Measurements from ENCODE around the gene THAP7.

The THAP7 gene

DNA sequence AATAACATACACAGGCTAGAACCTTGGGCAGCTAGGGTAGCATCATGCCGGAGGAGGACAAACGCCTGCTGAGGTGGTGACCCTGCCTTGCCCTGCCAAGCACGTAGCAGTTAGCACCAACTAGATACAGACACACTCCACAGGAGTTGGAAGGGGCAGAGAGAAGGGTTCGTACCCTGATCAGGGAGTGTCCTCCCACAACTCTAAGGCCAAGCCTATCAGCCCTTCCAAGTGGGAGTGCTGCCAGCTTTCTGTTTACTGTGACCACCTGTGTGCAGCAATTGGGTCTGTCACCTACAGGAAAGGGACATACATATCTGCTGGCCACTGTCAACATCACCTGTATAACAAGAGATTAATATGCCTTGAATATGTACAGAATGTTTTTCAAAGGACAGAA lies 1.9 kb upstream of the THAP7 start:
- Histone ChIP-seq H3K27me3 (replicated peaks) (no peaks in the 10 kb centered on the region), H3K36me3 (replicated peaks) (peaks cover 8% of the 10 kb centered on the region), H3K27ac (no peak overlapping the region), H3K4me3 (ENCODE audit: low read depth, low read length) (no peak overlapping the region)
- DNase-seq, result no peak
- TF ChIP-seq, protein P1, sequence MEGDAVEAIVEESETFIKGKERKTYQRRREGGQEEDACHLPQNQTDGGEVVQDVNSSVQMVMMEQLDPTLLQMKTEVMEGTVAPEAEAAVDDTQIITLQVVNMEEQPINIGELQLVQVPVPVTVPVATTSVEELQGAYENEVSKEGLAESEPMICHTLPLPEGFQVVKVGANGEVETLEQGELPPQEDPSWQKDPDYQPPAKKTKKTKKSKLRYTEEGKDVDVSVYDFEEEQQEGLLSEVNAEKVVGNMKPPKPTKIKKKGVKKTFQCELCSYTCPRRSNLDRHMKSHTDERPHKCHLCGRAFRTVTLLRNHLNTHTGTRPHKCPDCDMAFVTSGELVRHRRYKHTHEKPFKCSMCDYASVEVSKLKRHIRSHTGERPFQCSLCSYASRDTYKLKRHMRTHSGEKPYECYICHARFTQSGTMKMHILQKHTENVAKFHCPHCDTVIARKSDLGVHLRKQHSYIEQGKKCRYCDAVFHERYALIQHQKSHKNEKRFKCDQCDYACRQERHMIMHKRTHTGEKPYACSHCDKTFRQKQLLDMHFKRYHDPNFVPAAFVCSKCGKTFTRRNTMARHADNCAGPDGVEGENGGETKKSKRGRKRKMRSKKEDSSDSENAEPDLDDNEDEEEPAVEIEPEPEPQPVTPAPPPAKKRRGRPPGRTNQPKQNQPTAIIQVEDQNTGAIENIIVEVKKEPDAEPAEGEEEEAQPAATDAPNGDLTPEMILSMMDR (IDR thresholded peaks at IDR 0.05; ENCODE audit: low read depth, low read length, missing control alignments), result no peak
- in situ Hi-C loops (cut with HindIII; ENCODE audit: low pct_ligation_motif_present, low sequenced_read_pairs), result no loop called here

DNA sequence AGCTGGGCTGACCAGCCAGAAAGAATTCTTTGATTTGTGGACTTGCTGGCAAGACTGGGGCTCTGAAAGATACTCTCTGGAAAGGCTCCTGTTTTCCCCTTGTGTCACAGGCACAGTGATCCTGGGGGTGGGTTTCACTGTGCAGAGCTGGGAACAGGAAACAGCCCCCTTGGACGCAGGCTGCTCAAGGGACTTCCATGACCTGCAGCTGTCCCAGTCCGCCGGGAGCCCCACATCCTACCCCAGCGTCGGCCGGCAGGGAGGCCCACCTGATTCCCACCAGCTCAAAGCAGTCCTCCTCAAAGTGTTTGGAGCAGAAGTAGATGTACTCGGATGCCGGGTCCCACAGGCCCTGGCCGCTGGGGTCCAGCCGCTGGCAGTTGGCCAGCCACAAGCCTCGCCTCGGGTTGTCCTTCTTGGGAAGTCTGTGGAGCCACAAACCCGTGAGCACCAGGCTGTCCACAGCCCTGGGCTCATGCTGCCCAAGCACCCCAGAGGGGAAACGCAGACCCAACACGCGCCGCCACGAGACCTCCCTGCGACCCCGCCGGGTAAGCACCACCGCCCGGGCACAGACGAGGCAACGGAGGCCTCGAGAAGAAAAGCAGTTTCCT lies 824 bp downstream of the THAP7 start:
- in situ Hi-C loops (cut with HindIII; ENCODE audit: low pct_ligation_motif_present, low sequenced_read_pairs), result no loop called here
- H3K4me3 ChIP-seq (ENCODE audit: low read depth, low read length), result peak overlapping the region; percentile 71
- peak overlapping the region; percentile 98 for H3K27ac ChIP-seq
- DNase-seq, result no peak
- TF ChIP-seq, protein P1 (IDR thresholded peaks at IDR 0.05; ENCODE audit: low read depth, low read length, missing control alignments), result no peak
- H3K36me3 ChIP-seq (replicated peaks), result peaks cover 27% of the 10 kb centered on the region
- H3K27me3 ChIP-seq (replicated peaks), result no peaks in the 10 kb centered on the region

DNA sequence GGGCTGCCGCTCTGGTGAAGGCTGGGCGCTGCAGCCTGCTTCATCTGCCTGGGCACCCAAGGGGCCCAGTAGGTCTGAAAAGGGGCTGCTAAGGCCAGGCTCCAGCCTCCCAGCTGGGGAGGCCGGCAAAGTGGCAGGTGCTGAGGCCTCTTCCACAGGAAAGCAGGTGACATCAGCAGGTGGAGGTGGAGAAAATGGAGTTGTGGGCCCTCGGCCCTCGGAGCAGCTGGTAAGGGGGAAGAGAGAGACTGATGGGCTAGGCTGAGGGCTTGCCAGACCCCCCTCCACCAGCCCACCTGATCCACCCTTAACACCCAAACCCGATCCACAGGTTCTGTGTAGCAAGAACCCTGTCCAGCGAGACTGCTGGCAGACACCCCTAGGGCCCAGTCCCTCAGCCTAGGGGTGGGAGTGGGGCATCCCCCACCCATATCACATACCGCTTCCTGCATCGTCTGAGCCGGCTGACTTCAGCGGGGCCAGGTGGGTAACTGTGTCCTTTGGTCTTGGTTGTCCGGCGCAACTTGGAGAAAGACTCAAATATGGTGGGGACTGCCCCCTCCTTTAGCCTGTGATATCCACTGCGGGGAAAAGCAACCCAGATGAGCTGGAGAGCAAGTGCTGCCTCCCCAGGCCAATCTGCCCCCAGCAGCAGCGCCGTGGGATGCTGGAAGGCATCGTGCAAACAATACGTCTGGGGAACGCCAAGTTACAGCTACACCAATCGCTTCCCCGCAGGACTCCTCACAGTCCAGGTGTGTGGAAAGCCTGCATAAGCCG lies 1.5 kb downstream of the THAP7 start:
- in situ Hi-C loops (cut with HindIII; ENCODE audit: low pct_ligation_motif_present, low sequenced_read_pairs), result no loop called here
- Histone ChIP-seq H3K27ac (no peak overlapping the region), H3K27me3 (replicated peaks) (no peaks in the 10 kb centered on the region), H3K36me3 (replicated peaks) (peaks cover 32% of the 10 kb centered on the region), H3K4me3 (ENCODE audit: low read depth, low read length) (peak overlapping the region; percentile 71)
- TF ChIP-seq, protein P1 (IDR thresholded peaks at IDR 0.05; ENCODE audit: low read depth, low read length, missing control alignments), result peak; percentile 13
- no peak for DNase-seq

DNA sequence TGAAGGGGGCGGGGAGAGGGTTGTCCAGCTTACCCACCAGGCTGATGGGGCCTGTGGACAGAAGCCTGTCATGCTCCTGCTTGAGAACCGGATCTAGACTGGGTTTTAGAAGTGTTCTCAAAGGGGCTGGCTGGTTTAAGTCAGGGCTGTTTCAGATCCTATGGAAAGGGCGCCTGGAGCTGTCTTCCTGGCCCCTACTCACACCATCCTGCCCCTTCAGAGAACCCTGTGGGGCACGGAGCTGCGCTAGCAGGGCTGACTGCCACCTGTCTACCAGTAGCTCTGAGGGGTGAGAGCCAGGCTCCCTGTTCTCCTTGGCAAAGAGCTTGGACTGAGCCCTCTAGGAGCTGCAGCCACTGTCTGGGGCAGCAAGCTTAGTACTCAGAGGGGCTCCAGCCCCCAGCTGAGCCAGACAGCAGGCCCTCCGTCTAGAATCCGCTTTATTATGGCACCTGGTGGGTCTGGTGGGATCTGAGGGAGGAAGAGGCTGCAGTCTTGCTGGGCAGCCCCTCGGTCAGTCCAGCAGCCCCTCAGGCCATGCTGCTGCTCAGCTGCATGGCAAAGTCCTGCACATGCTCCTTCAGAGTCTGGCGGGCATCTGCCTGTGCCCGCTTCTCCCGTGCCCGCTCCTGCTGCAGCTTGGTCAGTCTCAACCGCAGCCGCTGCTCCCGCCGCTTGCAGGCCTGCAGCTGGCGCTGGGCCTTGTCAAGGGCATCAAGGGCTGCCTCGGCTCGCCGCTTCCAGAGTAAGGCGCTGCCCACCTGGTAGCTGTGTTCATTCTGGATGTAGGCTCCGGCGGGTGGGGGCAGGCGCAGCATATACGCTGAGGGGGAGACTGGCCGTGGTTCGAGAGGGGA lies 2.3 kb downstream of the THAP7 start:
- in situ Hi-C loops (cut with HindIII; ENCODE audit: low pct_ligation_motif_present, low sequenced_read_pairs), result no loop called here
- DNase-seq, result no peak
- no peak overlapping the region for H3K4me3 ChIP-seq (ENCODE audit: low read depth, low read length)
- no peaks in the 10 kb centered on the region for H3K27me3 ChIP-seq (replicated peaks)
- H3K27ac ChIP-seq, result no peak overlapping the region
- peaks cover 40% of the 10 kb centered on the region for H3K36me3 ChIP-seq (replicated peaks)
- TF ChIP-seq, protein P1 (IDR thresholded peaks at IDR 0.05; ENCODE audit: low read depth, low read length, missing control alignments), result no peak

DNA sequence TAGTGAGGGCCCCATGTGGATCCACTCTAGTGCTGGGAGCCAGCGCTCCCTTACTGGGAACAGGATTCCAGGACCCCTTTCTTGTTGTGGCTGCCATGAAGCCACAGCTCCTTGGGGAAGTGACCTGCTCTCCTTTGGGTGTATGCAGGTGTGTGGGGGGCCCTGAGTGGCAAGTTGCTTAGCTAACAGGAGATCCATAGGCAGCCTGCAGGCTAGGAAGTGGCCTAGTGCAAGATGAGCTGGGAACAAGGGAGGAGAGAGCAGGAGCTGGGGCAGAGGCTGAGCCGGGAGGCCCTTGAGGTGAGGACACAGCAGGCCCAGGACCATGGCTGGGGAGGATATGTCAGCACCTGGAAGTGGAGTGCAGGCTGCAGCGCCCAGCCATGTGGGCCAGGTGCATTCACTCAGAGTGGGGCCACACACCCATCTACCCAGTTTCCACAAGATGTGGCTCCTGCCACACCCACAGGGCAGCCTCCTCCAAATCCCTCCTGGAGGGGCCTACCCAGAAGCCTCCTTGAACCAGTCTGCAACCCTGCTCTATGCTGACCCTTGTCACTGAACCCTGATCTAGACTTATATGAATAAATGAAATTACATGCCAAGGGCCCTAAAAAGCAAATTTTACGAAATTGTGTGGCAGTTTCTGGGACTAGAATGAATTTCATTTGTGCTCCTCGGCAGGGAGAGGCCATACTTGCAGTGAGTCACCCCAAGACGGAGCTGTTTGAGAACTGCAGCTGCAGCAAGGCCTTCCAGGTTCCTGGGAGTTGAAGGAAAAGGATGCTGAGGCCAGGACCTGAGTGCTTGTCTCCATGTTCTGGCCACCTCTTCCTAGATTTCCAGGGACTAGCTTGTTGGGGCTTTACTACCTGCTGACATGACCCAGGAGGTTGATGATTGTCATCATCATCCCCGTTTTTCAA lies 3.2 kb downstream of the THAP7 start:
- Histone ChIP-seq H3K27ac (no peak overlapping the region), H3K4me3 (ENCODE audit: low read depth, low read length) (no peak overlapping the region), H3K36me3 (replicated peaks) (peaks cover 48% of the 10 kb centered on the region), H3K27me3 (replicated peaks) (no peaks in the 10 kb centered on the region)
- in situ Hi-C loops (cut with HindIII; ENCODE audit: low pct_ligation_motif_present, low sequenced_read_pairs), result no loop called here
- DNase-seq, result no peak
- TF ChIP-seq, protein P1 (IDR thresholded peaks at IDR 0.05; ENCODE audit: low read depth, low read length, missing control alignments), result no peak

All from brain microvascular endothelial cell (primary cell).